GM12801 (cell line): Measurements from ENCODE around the gene HTR2A.

Experiments
- CTCF ChIP-seq: IDR thresholded peaks from one replicate; pipeline ENCODE4 v1.5.1; 2011; ENCODE audit warnings: control low read depth; ENCODE audit not compliant: insufficient read length; ENCODE audit errors: extremely low read depth

HTR2A gene

DNA sequence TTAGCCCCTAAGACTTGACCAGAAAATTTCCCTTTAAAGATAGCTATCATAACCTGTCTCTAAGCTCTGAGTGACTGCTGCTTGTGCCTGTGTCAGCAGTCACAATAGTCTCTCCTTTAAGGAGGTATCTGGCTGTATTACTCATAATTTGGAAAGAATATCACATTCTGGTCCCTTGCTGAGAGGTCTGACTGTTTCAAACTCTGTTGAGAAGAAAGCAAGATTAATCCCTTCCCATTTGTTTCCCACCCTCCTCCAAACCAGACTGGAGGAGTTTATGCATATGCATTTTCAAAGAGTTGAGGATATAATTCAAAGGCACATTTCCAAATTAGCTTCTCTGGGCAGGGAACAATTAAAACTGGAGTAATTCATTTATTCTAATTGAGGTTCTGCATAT, 2.3 kb downstream of the HTR2A start:
- no peak for TF ChIP-seq CTCF

GRCh38 chr13:46893798-46894560, 2.9 kb downstream of the HTR2A start:
- no peak for TF ChIP-seq CTCF

DNA sequence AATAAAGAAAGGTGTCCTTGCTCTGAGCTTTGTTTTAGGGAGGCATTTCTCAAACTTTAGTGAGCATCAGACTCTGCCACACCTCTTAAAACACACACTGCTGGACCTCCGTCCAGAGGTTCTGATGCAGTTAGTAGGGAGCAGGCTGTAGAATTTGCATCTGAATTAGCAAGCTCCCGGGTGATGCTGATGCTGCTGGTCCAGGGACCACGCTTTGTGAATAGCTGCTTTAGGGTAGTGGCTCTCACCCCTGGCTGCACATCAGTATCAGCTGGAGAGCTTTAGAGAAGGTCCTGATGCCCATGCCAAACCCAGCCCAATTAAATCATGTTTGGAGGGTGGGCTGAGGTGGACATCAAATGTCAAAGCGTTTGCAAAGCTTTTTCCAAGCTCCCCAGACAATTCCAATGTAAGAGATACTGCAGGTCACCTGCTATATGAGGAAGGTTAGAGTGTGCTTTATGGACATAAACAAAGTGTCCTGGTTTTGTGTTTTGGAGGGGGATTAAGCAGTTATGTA, 3.6 kb downstream of the HTR2A start:
- no peak for TF ChIP-seq CTCF

DNA sequence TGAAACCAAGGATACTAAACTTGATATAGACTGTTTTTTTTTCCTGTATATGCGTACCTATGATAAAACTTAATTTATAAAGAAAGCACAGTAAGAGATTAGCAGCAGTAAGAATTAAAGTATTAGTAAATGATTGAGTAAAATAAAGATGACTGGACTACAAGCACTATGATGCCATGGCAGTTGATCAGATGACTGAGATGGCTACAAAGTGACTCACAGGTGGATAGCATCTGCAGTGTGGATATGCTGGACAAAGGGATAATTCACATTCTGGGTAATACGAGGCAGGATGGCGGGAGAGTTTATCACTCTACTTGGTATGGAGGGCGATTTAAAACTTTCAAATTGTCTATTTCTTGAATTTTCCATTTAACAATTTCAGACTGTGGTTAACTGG, 11.8 kb downstream of the HTR2A start:
- no peak for TF ChIP-seq CTCF

GRCh38 chr13:46884531-46884930, 12.3 kb downstream of the HTR2A start:
- TF ChIP-seq CTCF, result no peak

- no peak for TF ChIP-seq CTCF
Observed at GRCh38 chr13:46881621-46882020, 15.2 kb downstream of the HTR2A start.

DNA sequence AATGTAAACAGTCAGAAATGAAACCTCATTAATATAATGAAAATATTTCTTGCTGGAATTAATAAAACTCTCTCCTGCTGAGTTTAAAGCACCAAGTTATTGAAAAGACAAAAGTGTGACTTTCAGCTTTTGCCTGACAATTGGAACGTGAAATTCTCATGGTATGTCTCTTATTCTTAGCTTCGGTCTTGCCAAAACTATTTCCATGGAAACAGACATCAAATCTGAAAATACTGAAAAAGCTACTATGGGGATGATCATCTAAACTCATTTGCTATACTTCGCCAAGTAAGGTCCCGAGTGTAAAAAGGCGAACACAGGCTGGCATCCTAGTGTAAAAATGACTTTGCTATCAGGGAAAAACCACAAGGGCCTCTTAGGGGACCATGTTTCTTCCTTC, 22.8 kb downstream of the HTR2A start:
- no peak for TF ChIP-seq CTCF
